Neural cell (in vitro differentiated cells): ENCODE results near the gene DOCK2. TPM values are rescaled to one million over a fixed set of nuclear protein-coding genes. Genes with fewer than 3 reads are reported as not detected.

ENCODE experiments used
- H2AFZ ChIP-seq: fragments of 200-600, 300-800 bp; sonication (generic), shearing (Covaris generic); 2 replicates; pipeline ENCODE4 v1.6.0; 2014; ENCODE audit warnings: low read depth, mild to moderate bottlenecking, antibody characterized with exemption, low read length, moderate library complexity
- H3F3A ChIP-seq: fragments of 200-600 bp; shearing (Covaris generic); 2 replicates; pipeline ENCODE4 v1.6.1; 2016; ENCODE audit warnings: mild to moderate bottlenecking, moderate library complexity, mixed read lengths, antibody characterized with exemption, low read length; ENCODE audit not compliant: insufficient read depth, poor library complexity, severe bottlenecking
- H3K27ac ChIP-seq: fragments of 200-600, 300-800 bp; sonication (generic), shearing (Covaris generic); 2 replicates; pipeline ENCODE4 v1.5.1; 2014; ENCODE audit warnings: mild to moderate bottlenecking, low read length, moderate library complexity
- H3K27me3 ChIP-seq: fragments of 300-800, 200-600 bp; sonication (generic), shearing (Covaris generic); 2 replicates; pipeline ENCODE4 v1.6.0; 2014; ENCODE audit warnings: mild to moderate bottlenecking, low read depth, low read length, moderate library complexity; ENCODE audit not compliant: insufficient read depth
- H3K36me3 ChIP-seq: fragments of 300-800, 200-600 bp; sonication (generic), shearing (Covaris generic); 2 replicates; pipeline ENCODE4 v1.5.1; 2014; ENCODE audit warnings: mild to moderate bottlenecking, antibody characterized with exemption, low read length, moderate library complexity; ENCODE audit not compliant: insufficient read depth
- H3K4me2 ChIP-seq: fragments of 300-800, 200-600 bp; sonication (generic), shearing (Covaris generic); 2 replicates; pipeline ENCODE4 v1.6.0; 2014; ENCODE audit warnings: mild to moderate bottlenecking, low read length
- H3K4me3 ChIP-seq: fragments of 300-800, 200-600 bp; sonication (generic), shearing (Covaris generic); 2 replicates; pipeline ENCODE4 v1.5.1; 2014; ENCODE audit warnings: mild to moderate bottlenecking, low read length, moderate library complexity
- H3K79me2 ChIP-seq: fragments of 200-600 bp; shearing (Covaris generic); replicated peaks from 2 replicates; pipeline ENCODE4 v1.6.0; 2014; ENCODE audit warnings: mild to moderate bottlenecking, low read length, moderate library complexity; ENCODE audit not compliant: insufficient read depth
- H3K9ac ChIP-seq: fragments of 300-800, 200-600 bp; sonication (generic), shearing (Covaris generic); 2 replicates; pipeline ENCODE4 v1.6.1; 2016; ENCODE audit warnings: mild to moderate bottlenecking, low read length, mixed read lengths
- H3K9me2 ChIP-seq: fragments of 200-600 bp; shearing (Covaris generic); 2 replicates; pipeline ENCODE4 v1.6.1; 2016; ENCODE audit warnings: mild to moderate bottlenecking, low read length, mixed read lengths; ENCODE audit not compliant: insufficient read depth
- H3K9me3 ChIP-seq: fragments of 200-600, 300-800 bp; sonication (generic), shearing (Covaris generic); 2 replicates; pipeline ENCODE4 v1.6.1; 2016; ENCODE audit warnings: mild to moderate bottlenecking, mixed run types, low read length, moderate library complexity, mixed read lengths
- H4K20me1 ChIP-seq: fragments of 200-600 bp; shearing (Covaris generic); 2 replicates; pipeline ENCODE4 v1.6.1; 2016; ENCODE audit warnings: mild to moderate bottlenecking, mixed run types; ENCODE audit not compliant: insufficient read depth
- EP300 ChIP-seq: fragments of 450-650 bp; conservative IDR thresholded peaks from 2 replicates; pipeline ENCODE4 v1.6.1; 2014; ENCODE audit warnings: antibody characterized with exemption, mild to moderate bottlenecking, moderate library complexity; ENCODE audit not compliant: poor library complexity, severe bottlenecking
- EZH2 ChIP-seq: fragments of 200-600, 300-800 bp; shearing (Covaris generic), sonication (generic); IDR thresholded peaks from 2 replicates; pipeline ENCODE4 v1.6.1; 2014; ENCODE audit warnings: antibody characterized with exemption, low read length, borderline replicate concordance, mild to moderate bottlenecking; ENCODE audit not compliant: insufficient read depth, poor library complexity, severe bottlenecking
- MXI1 ChIP-seq: fragments of 450-650 bp; conservative IDR thresholded peaks from 2 replicates; pipeline ENCODE4 v1.6.1; 2014; ENCODE audit warnings: antibody characterized with exemption, mild to moderate bottlenecking; ENCODE audit not compliant: poor library complexity, severe bottlenecking
- POLR2AphosphoS5 ChIP-seq: IDR thresholded peaks from 2 replicates; pipeline ENCODE4 v1.6.1; 2012
- RAD21 ChIP-seq: fragments of 450-650 bp; conservative IDR thresholded peaks from 2 replicates; pipeline ENCODE4 v1.6.1; 2014; ENCODE audit warnings: antibody characterized with exemption, mild to moderate bottlenecking, moderate library complexity
- SMC3 ChIP-seq: fragments of 450-650 bp; conservative IDR thresholded peaks from 2 replicates; pipeline ENCODE4 v1.6.1; 2014; ENCODE audit warnings: antibody characterized with exemption, mild to moderate bottlenecking, moderate library complexity; ENCODE audit not compliant: poor library complexity
- TAF1 ChIP-seq: IDR thresholded peaks from 2 replicates; pipeline ENCODE4 v1.6.1; 2012; ENCODE audit warnings: low read depth
- polyA plus RNA-seq: library from polyadenylated mRNA; depleted of rRNA; stranded (reverse); fragments of >200 nt; gene quantifications from 2 replicates; pipeline ENCODE4 v1.2.3, GENCODE V29; 2014
- TF ChIP-seq, protein P1 (sequence below): fragments of 450-650 bp; IDR thresholded peaks from 2 replicates; pipeline ENCODE4 v1.5.1; 2014; ENCODE audit warnings: antibody characterized with exemption, mild to moderate bottlenecking, moderate library complexity; ENCODE audit not compliant: poor library complexity, severe bottlenecking
- TF ChIP-seq, protein P2 (sequence below): IDR thresholded peaks from 2 replicates; pipeline ENCODE4 v1.6.1; 2012; ENCODE audit warnings: borderline replicate concordance

The DOCK2 gene
- polyA plus RNA-seq, 1 donor from 2014 or later: 0.15 TPM

DNA sequence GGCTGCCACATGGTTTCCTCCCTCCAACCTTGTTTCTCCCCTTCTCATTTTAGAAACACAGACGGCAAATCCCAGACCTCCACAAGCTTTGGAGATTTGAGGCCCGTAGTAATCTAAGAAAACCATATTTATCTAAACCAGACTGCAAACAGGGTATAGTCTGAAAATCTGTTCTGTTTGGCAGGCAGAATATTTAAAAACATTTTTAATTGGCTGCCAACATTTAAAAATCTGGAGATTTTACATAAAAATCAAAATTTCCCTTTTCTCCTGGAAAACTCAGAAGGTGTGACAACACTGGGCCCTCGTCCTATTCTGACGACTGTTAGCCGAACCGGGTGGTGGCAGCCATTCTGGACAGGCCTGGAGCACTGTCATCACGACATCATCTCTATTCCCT lies 401.2 kb downstream of the DOCK2 start:
- Histone ChIP-seq H3K4me2 (no peak overlapping the region), H2AFZ (no peak overlapping the region), H3K9ac (no peak overlapping the region), H3K9me3 (no peaks in the 10 kb centered on the region), H3K27ac (no peak overlapping the region), H3K4me3 (no peak overlapping the region), H3K79me2 (no peaks in the 10 kb centered on the region), H3F3A (no peaks in the 10 kb centered on the region), H3K9me2 (no peaks in the 10 kb centered on the region), H3K27me3 (no peaks in the 10 kb centered on the region), H4K20me1 (no peaks in the 10 kb centered on the region), H3K36me3 (no peaks in the 10 kb centered on the region)
- TF ChIP-seq TAF1: no peak

DNA sequence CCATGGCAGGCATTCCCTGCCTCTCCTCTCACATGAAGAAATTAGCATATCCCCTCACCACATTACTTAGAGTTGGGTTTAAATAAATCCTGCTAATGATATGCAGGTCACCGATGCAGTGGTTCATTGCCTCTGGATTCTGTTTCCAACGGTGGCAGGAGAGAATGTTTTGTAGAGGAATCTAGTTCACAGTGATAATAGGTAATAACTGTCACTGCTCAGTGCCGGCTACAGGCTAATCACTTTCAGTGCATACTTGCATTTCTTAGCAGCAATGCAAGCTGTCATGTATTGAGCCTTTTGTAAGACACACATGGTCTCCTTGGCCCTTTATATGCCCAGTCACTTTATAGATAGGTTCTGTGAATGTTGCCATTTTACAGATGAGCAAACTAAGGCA lies 402.8 kb downstream of the DOCK2 start:
- Histone ChIP-seq H3F3A (no peaks in the 10 kb centered on the region), H3K9me3 (no peaks in the 10 kb centered on the region), H3K36me3 (no peaks in the 10 kb centered on the region), H3K27me3 (no peaks in the 10 kb centered on the region), H2AFZ (no peak overlapping the region), H3K9ac (no peak overlapping the region), H3K4me3 (no peak overlapping the region), H3K9me2 (no peaks in the 10 kb centered on the region), H3K79me2 (no peaks in the 10 kb centered on the region), H3K27ac (no peak overlapping the region), H4K20me1 (no peaks in the 10 kb centered on the region), H3K4me2 (no peak overlapping the region)
- TF ChIP-seq RAD21 (no peak), SMC3 (no peak), MXI1 (no peak), EZH2 (no peak), TAF1 (no peak), POLR2AphosphoS5 (no peak), EP300 (no peak)
- TF ChIP-seq, protein P1, sequence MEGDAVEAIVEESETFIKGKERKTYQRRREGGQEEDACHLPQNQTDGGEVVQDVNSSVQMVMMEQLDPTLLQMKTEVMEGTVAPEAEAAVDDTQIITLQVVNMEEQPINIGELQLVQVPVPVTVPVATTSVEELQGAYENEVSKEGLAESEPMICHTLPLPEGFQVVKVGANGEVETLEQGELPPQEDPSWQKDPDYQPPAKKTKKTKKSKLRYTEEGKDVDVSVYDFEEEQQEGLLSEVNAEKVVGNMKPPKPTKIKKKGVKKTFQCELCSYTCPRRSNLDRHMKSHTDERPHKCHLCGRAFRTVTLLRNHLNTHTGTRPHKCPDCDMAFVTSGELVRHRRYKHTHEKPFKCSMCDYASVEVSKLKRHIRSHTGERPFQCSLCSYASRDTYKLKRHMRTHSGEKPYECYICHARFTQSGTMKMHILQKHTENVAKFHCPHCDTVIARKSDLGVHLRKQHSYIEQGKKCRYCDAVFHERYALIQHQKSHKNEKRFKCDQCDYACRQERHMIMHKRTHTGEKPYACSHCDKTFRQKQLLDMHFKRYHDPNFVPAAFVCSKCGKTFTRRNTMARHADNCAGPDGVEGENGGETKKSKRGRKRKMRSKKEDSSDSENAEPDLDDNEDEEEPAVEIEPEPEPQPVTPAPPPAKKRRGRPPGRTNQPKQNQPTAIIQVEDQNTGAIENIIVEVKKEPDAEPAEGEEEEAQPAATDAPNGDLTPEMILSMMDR: no peak
- TF ChIP-seq, protein P2, sequence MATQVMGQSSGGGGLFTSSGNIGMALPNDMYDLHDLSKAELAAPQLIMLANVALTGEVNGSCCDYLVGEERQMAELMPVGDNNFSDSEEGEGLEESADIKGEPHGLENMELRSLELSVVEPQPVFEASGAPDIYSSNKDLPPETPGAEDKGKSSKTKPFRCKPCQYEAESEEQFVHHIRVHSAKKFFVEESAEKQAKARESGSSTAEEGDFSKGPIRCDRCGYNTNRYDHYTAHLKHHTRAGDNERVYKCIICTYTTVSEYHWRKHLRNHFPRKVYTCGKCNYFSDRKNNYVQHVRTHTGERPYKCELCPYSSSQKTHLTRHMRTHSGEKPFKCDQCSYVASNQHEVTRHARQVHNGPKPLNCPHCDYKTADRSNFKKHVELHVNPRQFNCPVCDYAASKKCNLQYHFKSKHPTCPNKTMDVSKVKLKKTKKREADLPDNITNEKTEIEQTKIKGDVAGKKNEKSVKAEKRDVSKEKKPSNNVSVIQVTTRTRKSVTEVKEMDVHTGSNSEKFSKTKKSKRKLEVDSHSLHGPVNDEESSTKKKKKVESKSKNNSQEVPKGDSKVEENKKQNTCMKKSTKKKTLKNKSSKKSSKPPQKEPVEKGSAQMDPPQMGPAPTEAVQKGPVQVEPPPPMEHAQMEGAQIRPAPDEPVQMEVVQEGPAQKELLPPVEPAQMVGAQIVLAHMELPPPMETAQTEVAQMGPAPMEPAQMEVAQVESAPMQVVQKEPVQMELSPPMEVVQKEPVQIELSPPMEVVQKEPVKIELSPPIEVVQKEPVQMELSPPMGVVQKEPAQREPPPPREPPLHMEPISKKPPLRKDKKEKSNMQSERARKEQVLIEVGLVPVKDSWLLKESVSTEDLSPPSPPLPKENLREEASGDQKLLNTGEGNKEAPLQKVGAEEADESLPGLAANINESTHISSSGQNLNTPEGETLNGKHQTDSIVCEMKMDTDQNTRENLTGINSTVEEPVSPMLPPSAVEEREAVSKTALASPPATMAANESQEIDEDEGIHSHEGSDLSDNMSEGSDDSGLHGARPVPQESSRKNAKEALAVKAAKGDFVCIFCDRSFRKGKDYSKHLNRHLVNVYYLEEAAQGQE: no peak

DNA sequence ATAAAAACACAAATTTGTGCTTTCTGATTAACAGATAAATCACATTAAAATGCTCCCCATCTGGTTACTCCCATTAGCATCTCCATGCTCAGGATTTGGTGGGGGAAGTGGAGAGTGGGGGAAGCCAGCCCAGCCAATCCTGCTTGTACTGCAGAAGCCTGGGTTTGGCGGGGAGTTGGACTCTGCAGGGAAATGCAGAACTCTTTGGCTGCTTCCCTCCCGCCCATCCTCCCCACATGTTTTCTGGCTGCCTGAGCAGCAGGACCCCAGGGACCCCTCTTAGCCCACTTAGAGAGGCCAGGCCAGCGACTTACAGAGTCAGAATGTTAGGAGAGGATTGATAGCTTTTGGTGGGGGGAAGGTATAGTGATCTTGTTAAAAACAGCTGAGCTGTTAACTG lies 409.2 kb downstream of the DOCK2 start:
- TF ChIP-seq SMC3 (no peak), EZH2 (no peak), TAF1 (no peak)
- TF ChIP-seq, protein P1: no peak
- no peak overlapping the region for H3K9ac ChIP-seq
- no peak overlapping the region for H3K27ac ChIP-seq
- no peak overlapping the region for H3K4me2 ChIP-seq
- H3K27me3 ChIP-seq: no peaks in the 10 kb centered on the region
- no peaks in the 10 kb centered on the region for H3K9me3 ChIP-seq
- no peaks in the 10 kb centered on the region for H3K36me3 ChIP-seq
- H3K9me2 ChIP-seq: no peaks in the 10 kb centered on the region
- no peak overlapping the region for H3K4me3 ChIP-seq
- H3F3A ChIP-seq: no peaks in the 10 kb centered on the region
- H4K20me1 ChIP-seq: no peaks in the 10 kb centered on the region
- no peaks in the 10 kb centered on the region for H3K79me2 ChIP-seq
- no peak overlapping the region for H2AFZ ChIP-seq
